GM21526 (cell line): ENCODE results near the gene VPS41.
"Not testable (repeated sequence)": the region's sequence is repeated elsewhere in the genome, so short reads cannot be mapped to it uniquely, and the experiment has no call there.

ENCODE experiments used
- ATAC-seq: cut with Tn5 transposase; IDR thresholded peaks from one replicate; pipeline ENCODE4 v1.9.1; 2021; ENCODE audit warnings: moderate library complexity; ENCODE audit not compliant: unreplicated experiment, low FRiP score

The VPS41 gene

GRCh38 chr7:38908759-38909335 is at the start of gene VPS41:
Gene VPS41, minus strand, starts transcription at chr7:38909191. Its CDS starts 17 bp downstream, at chr7:38909174.
- ATAC-seq, result peak; percentile 98

DNA sequence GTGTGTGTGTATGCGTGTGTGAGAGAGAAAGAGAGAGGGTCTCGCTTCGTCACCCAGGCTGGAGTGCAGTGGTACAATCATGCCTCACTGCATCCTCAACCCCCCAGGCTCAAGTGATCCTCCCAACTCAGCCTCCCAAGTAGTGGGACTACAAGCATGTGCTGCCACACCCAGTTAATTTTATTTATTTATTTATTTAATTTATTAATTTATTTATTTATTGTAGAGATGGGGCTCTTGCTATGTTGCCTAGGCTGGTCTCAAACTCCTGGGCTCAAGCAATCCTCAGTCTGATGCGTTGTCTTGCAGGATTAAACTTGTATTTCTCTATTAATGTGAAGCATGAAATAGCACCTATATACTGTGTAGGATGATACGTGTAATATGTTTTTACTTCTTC is 46.9 kb upstream of the VPS41 start:
- no peak for ATAC-seq

DNA sequence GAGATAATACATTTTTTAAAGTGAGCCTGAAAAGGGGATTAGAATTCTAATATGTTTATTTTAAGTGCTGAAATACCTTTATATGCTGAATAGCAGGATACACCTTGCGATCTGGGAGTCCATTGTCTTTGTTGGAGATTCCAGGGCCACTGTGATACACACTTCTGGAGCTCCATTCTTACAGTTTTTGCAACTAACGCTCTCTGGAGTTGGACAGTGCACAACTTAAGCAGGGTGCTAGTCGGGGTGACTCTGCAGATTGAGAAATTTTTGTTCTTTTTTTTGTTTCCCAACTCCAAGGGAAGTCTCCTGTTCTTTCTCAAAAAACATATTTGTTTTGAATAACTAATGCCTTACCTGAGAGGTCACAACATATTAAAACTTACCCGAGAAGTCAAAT is 45.0 kb upstream of the VPS41 start:
- no peak for ATAC-seq

DNA sequence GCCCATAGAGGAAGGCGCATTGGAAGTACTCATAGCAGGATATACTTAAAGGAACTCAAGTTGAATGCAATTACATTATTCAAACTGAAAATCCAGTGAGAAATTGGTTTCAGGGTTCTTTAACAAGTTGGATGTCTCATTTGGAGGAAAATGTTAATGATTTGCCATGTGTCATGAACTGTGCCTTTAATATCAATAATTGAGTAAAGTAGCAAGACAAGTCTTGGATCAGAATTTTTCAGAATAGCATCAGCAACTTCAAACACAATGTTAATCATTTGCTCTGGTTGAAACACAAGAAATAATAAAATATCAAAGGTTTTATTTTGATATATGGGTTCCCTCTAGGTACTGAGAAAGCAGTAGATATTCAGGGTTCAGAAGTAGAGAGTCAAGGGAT is 44.2 kb upstream of the VPS41 start:
- ATAC-seq, result no peak

GRCh38 chr7:38951213-38951612 is 42.2 kb upstream of the VPS41 start:
- no peak for ATAC-seq

GRCh38 chr7:38950309-38950708 is 41.3 kb upstream of the VPS41 start:
- no peak for ATAC-seq

DNA sequence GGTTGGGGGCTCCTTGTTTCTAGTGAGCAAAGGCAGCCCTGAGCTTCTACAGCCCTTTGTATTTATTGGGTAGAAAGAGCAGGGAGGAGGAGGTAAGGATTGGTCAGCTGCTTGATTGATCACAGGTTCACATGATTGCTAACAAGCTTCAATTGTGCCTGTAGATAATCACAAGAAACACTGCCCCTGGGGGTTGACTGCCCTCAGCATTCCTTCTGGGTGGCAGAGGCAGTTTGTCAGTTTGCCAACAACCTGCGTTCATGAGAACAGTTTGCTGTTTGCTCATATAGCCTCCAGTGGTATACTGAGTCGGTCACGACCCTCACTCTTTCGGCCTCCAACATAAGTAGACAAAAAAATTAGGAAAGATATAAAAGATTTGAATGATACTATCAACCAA is 38.5 kb upstream of the VPS41 start:
- not testable (repeated sequence) for ATAC-seq

GRCh38 chr7:38942431-38943051 is 33.5 kb upstream of the VPS41 start:
- ATAC-seq, result no peak

GRCh38 chr7:38940774-38941173 is 31.8 kb upstream of the VPS41 start:
- ATAC-seq, result no peak

DNA sequence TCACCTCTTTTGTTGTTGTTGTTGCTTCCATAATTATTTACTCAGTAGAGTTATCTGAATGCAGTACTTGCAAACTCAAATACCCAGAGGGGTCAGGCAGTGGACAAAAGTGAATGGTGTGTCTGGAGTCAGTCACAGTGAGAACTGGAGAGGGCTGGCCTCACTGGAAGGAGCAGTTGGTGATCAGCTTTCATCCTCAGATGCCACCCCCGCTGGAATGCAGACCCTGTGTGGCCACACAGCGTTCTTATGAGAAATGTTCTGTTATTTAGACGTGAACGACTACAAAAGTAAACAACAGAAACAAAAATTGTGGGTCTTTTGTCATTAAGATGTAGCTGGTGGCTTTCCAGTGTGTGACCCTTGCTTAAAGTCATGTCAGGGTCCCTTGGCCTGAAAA is 29.6 kb upstream of the VPS41 start:
- no peak for ATAC-seq

- no peak for ATAC-seq
Measured at GRCh38 chr7:38938001-38938485, 29.1 kb upstream of the VPS41 start.

DNA sequence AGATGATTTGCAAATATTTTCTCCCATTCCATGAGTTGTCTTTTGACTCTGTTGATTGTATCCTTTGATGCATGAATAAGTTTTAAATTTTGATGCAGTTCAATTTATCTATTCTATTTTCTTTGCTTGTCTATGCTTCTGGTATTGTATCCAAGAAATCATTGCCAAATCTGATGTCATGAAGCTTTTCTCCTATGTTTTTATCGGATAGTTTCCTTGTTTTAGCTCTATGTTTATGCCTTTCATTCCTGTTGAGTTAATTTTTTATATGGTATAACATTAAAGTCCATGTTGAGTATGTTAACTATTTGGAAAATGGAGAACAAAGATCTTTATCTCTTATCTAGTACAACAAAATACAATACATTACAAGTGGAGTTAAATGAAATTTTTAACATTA is 27.6 kb upstream of the VPS41 start:
- ATAC-seq, result no peak

- no peak for ATAC-seq
Measured at GRCh38 chr7:38934536-38934935, 25.5 kb upstream of the VPS41 start.

- ATAC-seq, result no peak
Measured at GRCh38 chr7:38934051-38934450, 25.1 kb upstream of the VPS41 start.

GRCh38 chr7:38932509-38933168 is 23.6 kb upstream of the VPS41 start:
- ATAC-seq, result peak; percentile 93

GRCh38 chr7:38929460-38930171 is 20.6 kb upstream of the VPS41 start:
- ATAC-seq, result no peak

- no peak for ATAC-seq
Measured at GRCh38 chr7:38928506-38928905, 19.5 kb upstream of the VPS41 start.

GRCh38 chr7:38927751-38928150 is 18.8 kb upstream of the VPS41 start:
- ATAC-seq, result no peak

DNA sequence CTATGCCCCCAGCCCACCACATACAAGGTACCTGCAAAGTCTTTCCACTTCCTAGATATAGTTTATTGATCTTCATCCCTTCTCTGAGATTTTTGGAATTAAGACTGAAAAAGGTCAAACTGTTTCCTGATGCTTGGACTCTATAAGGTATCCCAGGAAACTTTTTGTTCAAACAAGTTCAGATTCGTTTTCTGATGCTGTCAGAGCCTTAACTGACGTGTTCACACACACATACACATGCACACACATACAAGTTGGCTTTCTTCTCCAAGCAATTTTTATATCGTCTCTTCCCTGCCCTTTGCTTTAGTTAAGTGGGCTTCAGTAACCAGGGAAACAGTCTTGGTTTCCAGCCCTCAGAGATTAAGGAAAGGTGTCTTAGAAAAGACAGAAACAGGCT is 11.7 kb upstream of the VPS41 start:
- no peak for ATAC-seq

DNA sequence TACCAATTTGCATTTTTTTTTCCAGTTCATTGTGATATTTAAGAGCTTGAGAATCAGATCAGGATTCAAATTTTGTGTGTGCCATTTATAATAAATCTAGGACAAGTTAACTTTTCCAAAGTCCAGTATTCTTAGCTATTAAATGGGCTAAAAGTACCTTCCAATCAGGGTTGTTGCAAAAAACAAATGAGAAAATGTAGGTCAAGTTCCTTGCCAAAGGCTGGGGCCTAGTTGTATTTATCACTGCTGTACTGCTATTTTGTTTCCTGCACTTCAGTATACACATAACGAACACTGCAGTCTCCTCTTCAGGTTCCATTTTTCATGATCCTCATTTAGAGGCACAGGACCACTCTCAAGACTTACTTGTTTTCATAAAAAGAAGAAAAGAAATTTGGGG is 7.4 kb upstream of the VPS41 start:
- no peak for ATAC-seq

DNA sequence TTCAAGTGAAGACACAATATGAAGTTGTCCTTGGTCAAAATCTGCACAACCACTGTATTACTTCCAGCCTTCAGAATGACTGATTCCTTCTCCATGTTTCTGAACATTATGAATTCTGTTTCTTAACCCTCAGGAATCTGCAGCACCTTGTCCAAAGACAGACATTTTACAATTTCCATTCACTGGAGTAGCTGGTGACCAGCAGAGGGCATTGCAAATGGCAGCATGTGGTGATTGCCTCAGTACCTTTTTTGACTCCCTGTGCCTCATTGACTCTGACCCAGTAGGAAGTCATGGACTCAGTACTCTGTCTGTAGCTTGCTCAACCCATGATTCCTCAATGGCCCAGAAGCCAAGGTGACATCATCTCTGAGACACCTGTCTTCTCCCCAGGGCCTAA is 879 bp upstream of the VPS41 start:
- no peak for ATAC-seq
